HAP-1 (cell line): Measurements from ENCODE around the gene NCKIPSD.
A peak's percentile ranks its signal among the peaks of the same experiment; 100 is the strongest.
"Not testable (repeated sequence)": the region's sequence is repeated elsewhere in the genome, so short reads cannot be mapped to it uniquely, and the experiment has no call there.

Experiments
- DNase-seq, 2 experiments: peaks; one replicate each; pipeline ENCODE4 v3.0.0-alpha.2; 2016 to 2020; ENCODE audit warnings: low spot score in 2 of 2
- H3K27me3 ChIP-seq: fragments of 250-450 bp; sonication (Bioruptor Pico); 2 replicates; pipeline ENCODE4 v1.5.1; 2020; ENCODE audit warnings: low read depth, mild to moderate bottlenecking, moderate library complexity
- H3K36me3 ChIP-seq: fragments of 250-450 bp; sonication (Bioruptor Pico); replicated peaks from 2 replicates; pipeline ENCODE4 v1.5.1; 2020; ENCODE audit warnings: mild to moderate bottlenecking
- H3K4me1 ChIP-seq: fragments of 250-450 bp; sonication (Bioruptor Pico); 2 replicates; pipeline ENCODE4 v1.5.1; 2020; ENCODE audit warnings: mild to moderate bottlenecking
- H3K4me3 ChIP-seq: fragments of 250-450 bp; sonication (Bioruptor Pico); 2 replicates; pipeline ENCODE4 v1.5.1; 2020; ENCODE audit warnings: mild to moderate bottlenecking, moderate library complexity
- H3K9me3 ChIP-seq: fragments of 250-450 bp; sonication (Bioruptor Pico); 2 replicates; pipeline ENCODE4 v1.5.1; 2020; ENCODE audit warnings: mild to moderate bottlenecking, moderate library complexity
- in situ Hi-C: fragments of 300-500 bp; cut with MboI; formaldehyde crosslinking; loops from 3 replicates; pipeline ENCODE4 v1.14.3; 2020; ENCODE audit warnings: low sequenced_read_pairs, inconsistent platforms, mixed read lengths

Gene NCKIPSD

GRCh38 chr3:48685603-48686511 lies at the start of gene NCKIPSD:
Gene NCKIPSD (minus strand): TSS chr3:48685915. CDS start chr3:48685807, 108 bp downstream.
- peaks cover 13% of the 10 kb centered on the region for H3K4me1 ChIP-seq

DNA sequence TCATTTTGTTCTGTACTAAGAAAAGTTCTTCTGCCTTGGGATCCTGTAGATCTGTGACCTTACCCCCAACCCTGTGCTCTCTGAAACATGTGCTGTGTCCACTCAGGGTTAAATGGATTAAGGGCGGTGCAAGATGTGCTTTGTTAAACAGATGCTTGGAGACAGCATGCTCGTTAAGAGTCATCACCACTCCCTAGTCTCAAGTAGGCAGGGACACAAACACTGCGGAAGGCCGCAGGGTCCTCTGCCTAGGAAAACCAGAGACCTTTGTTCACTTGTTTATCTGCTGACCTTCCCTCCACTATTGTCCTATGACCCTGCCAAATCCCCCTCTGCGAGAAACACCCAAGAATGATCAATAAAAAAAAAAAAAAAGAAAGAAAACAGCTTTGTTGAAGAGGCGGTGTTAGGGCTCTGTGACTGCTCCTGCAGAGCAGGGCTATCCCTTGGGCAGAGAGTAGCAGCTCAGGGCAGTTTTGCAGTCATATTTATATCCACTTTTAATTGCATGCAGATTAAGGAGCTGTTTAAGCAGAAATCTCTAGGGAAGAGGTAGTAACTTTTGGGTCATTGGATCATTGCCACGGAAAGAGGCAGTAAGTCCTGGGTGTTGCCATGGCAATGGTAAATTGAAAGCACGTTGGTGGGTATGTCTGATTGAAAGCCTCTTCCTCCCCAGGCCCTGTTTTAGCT lies 49.5 kb upstream of the NCKIPSD start:
- in situ Hi-C loops, H3K4me3 ChIP-seq, H3K9me3 ChIP-seq, H3K27me3 ChIP-seq, H3K36me3 ChIP-seq: not testable (repeated sequence)
- H3K4me1 ChIP-seq: peaks cover 14% of the 10 kb centered on the region
- DNase-seq: peak; percentile 63 to 72

More at GRCh38 chr3:48685603-48686511, at the start of gene NCKIPSD:
- DNase-seq: peak; percentile 77 to 94
- Histone ChIP-seq H3K4me3 (peak within 1 kb of the TSS; percentile 84), H3K27me3 (no peaks in the 10 kb centered on the region), H3K9me3 (no peaks in the 10 kb centered on the region), H3K36me3 (peaks cover 49% of the 10 kb centered on the region)
- in situ Hi-C loops: no loop called here

DNA sequence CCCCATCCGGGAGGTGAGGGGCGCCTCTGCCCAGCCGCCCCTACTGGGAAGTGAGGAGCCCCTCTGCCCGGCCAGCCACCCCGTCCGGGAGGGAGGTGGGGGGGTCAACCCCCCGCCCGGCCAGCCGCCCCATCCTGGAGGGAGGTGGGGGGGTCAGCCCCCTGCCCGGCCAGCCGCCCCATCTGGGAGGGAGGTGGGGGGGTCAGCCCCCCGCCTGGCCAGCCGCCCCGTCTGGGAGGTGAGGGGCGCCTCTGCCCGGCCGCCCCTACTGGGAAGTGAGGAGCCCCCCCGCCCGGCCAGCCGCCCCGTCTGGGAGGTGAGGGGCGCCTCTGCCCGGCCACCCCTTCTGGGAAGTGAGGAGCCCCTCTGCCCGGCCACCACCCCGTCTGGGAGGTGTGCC lies 48.8 kb upstream of the NCKIPSD start:
- H3K4me1 ChIP-seq, in situ Hi-C loops, H3K4me3 ChIP-seq, H3K9me3 ChIP-seq, H3K27me3 ChIP-seq, H3K36me3 ChIP-seq, DNase-seq: not testable (repeated sequence)

DNA sequence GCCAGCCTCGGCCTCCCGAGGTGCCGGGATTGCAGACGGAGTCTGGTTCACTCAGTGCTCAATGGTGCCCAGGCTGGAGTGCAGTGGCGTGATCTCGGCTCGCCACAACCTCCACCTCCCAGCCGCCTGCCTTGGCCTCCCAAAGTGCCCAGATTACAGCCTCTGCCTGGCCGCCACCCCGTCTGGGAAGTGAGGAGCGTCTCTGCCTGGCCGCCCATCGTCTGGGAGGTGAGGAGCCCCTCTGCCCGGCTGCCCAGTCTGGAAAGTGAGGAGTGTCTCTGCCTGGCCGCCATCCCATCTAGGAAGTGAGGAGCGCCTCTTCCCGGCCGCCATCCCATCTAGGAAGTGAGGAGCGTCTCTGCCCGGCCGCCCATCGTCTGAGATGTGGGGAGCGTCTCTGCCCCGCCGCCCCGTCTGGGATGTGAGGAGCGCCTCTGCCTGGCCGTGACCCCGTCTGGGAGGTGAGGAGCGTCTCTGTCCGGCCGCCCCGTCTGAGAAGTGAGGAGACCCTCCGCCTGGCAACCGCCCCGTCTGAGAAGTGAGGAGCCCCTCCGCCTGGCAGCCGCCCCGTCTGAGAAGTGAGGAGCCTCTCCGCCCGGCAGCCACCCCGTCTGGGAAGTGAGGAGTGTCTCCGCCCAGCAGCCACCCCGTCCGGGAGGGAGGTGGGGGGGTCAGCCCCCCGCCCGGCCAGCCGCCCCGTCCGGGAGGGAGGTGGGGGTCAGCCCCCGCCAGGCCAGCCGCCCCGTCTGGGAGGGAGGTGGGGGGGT lies 48.2 kb upstream of the NCKIPSD start:
- DNase-seq, in situ Hi-C loops: not testable (repeated sequence)

DNA sequence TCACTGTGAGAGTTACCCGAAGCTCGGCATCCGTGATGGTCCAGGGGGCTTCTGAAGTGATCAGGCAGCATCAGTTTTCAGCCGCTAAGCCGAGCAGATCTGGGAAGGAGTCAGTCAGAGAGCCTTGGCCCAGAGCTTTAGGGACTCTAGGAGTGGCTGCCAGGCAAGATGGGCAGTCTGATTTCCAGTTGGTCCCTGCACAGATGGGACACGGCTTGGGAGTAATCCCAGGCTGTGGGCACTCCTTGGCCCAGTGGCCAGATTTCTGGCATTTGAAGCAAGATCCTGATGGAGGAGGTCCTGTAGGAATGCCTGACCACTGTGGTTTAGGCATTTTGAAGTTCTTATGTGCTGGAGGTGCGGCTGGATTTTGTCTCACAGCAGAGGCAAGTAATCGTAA lies 41.8 kb upstream of the NCKIPSD start:
- in situ Hi-C loops: no loop called here

More for the DNA sequence above, 48.2 kb upstream of the NCKIPSD start:
- not testable (repeated sequence) for H3K36me3 ChIP-seq, H3K4me1 ChIP-seq, H3K9me3 ChIP-seq, H3K4me3 ChIP-seq, H3K27me3 ChIP-seq

DNA sequence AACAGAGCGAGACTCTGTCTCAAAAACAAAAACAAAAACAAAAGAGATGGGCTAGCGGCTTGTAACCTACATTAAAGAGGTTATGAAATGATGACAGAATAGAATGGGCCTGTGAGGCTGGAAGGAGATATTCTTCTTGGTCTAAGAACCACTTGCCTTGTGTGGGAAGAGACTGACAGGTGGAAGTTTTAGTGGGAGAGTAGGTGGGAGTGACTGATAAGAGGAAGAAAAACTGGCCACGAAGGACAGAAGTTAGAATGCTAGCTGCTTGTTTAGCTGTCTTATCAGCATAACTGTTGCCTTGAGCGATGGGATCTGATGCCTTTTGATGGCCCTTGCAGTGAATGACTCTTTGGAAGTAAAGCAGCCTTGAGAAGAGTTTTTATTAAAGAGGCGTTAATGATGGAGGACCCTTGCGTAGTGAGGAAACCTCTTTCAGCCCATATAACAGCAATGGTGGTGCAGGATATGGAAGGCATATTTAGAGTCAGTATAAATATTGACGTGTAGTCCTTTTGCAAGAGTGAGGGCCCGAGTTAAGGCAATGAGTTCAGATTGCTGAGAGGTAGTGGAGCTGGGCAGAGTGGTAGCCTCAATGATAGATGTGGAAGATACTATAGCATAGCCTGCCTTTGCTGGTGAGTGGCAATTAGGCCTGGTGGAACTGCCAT lies 39.6 kb upstream of the NCKIPSD start:
- H3K9me3 ChIP-seq, H3K27me3 ChIP-seq, H3K4me1 ChIP-seq, H3K4me3 ChIP-seq, DNase-seq, in situ Hi-C loops, H3K36me3 ChIP-seq: not testable (repeated sequence)

More for the DNA sequence above, 41.8 kb upstream of the NCKIPSD start:
- Histone ChIP-seq H3K4me1 (no peaks in the 10 kb centered on the region), H3K4me3 (no peak overlapping the region), H3K9me3 (no peaks in the 10 kb centered on the region), H3K27me3 (no peaks in the 10 kb centered on the region), H3K36me3 (no peaks in the 10 kb centered on the region)
- no peak for DNase-seq

- in situ Hi-C loops: no loop called here
Observed at GRCh38 chr3:48723725-48724124, 38.0 kb upstream of the NCKIPSD start.

GRCh38 chr3:48723293-48723692 lies 37.6 kb upstream of the NCKIPSD start:
- H3K9me3 ChIP-seq, in situ Hi-C loops, H3K4me1 ChIP-seq, H3K36me3 ChIP-seq, DNase-seq, H3K27me3 ChIP-seq, H3K4me3 ChIP-seq: not testable (repeated sequence)

More at GRCh38 chr3:48723725-48724124, 38.0 kb upstream of the NCKIPSD start:
- no peaks in the 10 kb centered on the region for H3K27me3 ChIP-seq
- no peak overlapping the region for H3K4me3 ChIP-seq
- no peaks in the 10 kb centered on the region for H3K36me3 ChIP-seq
- no peak for DNase-seq
- H3K4me1 ChIP-seq: no peaks in the 10 kb centered on the region
- H3K9me3 ChIP-seq: no peaks in the 10 kb centered on the region

DNA sequence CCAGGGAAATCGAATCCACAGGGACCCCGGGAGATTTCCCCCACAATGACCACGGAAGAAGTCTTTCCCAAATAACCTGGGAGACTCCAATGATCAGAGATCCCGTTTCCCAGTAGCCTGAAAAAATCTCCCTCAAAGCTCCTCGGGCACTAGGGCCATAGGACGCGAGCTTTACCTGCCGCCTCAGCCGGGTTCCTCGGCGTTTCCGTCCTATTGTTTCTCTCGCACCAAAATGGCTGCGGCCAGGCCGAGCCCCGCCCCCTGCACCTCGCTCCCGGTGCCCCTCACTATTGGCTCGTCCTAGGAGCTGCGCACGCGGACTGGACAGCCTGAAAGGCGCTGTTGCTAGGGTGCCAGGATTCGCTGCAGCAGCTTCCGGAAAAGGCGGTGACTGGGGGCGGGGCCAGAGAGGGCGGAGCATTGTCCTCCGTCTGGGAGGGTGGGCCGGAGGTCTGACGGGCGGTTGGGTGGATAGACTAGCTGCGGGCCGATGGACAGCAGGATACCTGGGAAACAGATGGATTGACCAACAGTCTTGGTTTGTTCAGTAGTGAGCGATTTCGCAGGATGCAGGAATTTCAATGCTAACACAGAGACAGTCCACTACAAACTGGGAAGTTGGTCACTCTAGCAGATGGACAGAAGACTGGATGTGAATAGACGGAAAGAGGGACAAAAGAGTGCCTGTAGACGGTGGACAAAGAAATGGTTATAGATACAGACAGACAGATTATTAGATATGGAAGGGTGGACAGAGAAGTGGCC lies 31.4 kb upstream of the NCKIPSD start, which contains the start of gene IP6K2:
TSS of gene IP6K2 (minus strand) at position 240 of the 765 bp plus-strand sequence. CDS start 21,930 bp downstream, outside the sequence.
- DNase-seq: peak; percentile 97 to 100
- Histone ChIP-seq H3K27me3 (no peaks in the 10 kb centered on the region), H3K4me1 (peaks cover 3% of the 10 kb centered on the region; the same call in 1 of the 2 replicates), H3K4me3 (peak within 1 kb of the TSS; percentile 83), H3K9me3 (no peaks in the 10 kb centered on the region), H3K36me3 (peaks cover 21% of the 10 kb centered on the region)
- in situ Hi-C loops: no loop called here

DNA sequence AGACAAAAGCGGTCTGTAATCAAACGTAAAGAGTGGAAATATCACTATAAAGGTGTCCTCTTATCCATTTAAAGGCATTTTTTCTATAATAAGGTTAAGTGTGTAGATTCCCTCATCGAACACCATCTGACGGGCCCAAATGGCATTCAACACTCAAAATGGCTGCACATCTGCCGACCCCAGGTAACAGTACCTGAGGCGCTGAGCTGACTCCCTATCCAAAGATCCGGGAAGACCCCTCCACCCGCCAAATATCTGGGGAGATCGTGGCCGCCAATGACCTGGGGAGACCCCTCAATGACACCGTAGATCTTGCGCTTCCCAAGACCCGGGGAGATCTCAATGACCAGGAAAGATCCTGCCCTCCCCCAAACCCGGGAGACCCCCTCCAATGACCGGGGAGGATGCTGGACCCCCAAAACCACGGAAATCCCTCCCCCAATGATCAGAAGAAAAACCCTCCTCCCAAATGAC lies 30.8 kb upstream of the NCKIPSD start:
- in situ Hi-C loops: no loop called here
- peaks cover 3% of the 10 kb centered on the region; the same call in 1 of the 2 replicates for H3K4me1 ChIP-seq
- H3K27me3 ChIP-seq: no peaks in the 10 kb centered on the region
- peaks cover 26% of the 10 kb centered on the region for H3K36me3 ChIP-seq
- no peaks in the 10 kb centered on the region for H3K9me3 ChIP-seq
- peak overlapping the region; percentile 83 for H3K4me3 ChIP-seq
- peak in 1 of 2 experiments; percentile 27 for DNase-seq

DNA sequence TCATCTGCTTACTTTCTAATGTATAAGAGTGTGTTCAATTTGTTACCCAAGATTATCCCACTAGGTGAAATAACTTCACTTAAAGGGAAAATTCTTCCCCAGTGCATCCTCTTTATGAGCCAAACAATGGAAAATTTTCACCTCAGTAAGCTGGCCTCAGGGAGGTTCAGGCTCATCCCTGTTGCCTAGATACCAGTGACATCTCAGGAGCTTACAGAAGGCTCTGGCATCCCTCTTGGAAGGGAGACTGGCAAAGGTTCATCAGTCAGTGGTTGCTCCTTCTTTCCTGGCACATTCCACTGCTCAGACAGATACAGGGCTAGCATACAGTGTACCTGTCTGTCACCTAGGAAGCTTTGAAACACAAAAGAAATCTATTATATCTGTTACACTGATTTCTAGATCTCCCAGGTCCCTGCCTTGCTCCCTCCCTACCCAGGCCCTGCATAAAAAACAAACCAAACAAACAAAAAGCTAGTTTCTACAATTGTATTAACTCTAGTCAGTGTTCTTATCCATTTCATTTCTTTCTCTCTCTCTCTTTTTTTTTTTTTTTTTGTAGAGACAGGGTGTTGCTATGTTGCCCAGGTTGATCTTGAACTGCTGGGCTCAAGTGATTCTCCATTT lies 29.6 kb upstream of the NCKIPSD start:
- no peak overlapping the region; the same call in 1 of the 2 replicates for H3K4me3 ChIP-seq
- peak; percentile 24 to 40 for DNase-seq
- no peaks in the 10 kb centered on the region for H3K27me3 ChIP-seq
- peaks cover 3% of the 10 kb centered on the region; the same call in 1 of the 2 replicates for H3K4me1 ChIP-seq
- no peaks in the 10 kb centered on the region for H3K9me3 ChIP-seq
- in situ Hi-C loops: no loop called here
- H3K36me3 ChIP-seq: peaks cover 39% of the 10 kb centered on the region

DNA sequence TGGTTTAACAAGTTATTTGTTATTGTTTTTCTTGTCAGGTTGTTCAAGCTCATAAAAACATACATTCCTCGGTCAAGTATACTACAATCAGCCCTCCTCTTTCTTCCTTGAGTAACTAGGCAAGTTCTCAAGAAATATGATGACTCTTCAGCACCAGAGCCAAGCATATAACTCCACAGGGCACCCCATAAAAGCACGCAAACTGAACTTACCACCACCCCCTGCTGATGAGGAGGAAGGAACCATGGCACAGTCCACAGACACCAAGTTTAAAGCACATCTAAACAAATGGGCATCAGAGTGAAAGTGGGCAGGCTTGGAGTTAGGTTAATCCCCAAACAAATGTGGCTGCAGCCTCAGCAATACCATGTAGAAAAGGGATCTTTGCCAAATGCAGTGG lies 26.0 kb upstream of the NCKIPSD start:
- Histone ChIP-seq H3K9me3 (no peaks in the 10 kb centered on the region), H3K4me1 (no peaks in the 10 kb centered on the region), H3K36me3 (peaks cover 63% of the 10 kb centered on the region), H3K27me3 (no peaks in the 10 kb centered on the region), H3K4me3 (no peak overlapping the region)
- DNase-seq: no peak
- in situ Hi-C loops: no loop called here
